ENCODE measurements around the gene JARID2. TPM values are rescaled to one million over a fixed set of nuclear protein-coding genes. Genes with fewer than 3 reads are reported as not detected.

Gene JARID2
- total RNA-seq, 1 donor from 2014 or later, result 38.9 TPM

- Histone ChIP-seq H3K9ac (no peak overlapping the region), H4K20me1 (ENCODE audit: low read depth) (peaks cover 100% of the 10 kb centered on the region), H3K4me2 (peak overlapping the region; percentile 19), H2AFZ (replicated peaks) (no peak overlapping the region), H3F3A (ENCODE audit: low read depth) (peaks cover 29% of the 10 kb centered on the region), H3K4me3 (no peak overlapping the region), H3K79me2 (ENCODE audit: low read depth) (peaks cover 100% of the 10 kb centered on the region), H3K27ac (no peak overlapping the region), H3K4me1 (peaks cover 42% of the 10 kb centered on the region), H3K27me3 (no peaks in the 10 kb centered on the region), H3K9me3 (ENCODE audit: low read depth) (no peaks in the 10 kb centered on the region), H3K36me3 (no peaks in the 10 kb centered on the region)
- no peak for DNase-seq (ENCODE audit: low spot score)
- peaks cover 91% of the 10 kb centered on the region for H3K4me1 Mint-ChIP-seq
- peaks cover 2% of the 10 kb centered on the region for H3K27me3 Mint-ChIP-seq (ENCODE audit: insufficient read depth, low read depth)
- peak overlapping the region; percentile 8 for H3K27ac Mint-ChIP-seq
- H3K9me3 Mint-ChIP-seq, result no peaks in the 10 kb centered on the region
- H3K36me3 Mint-ChIP-seq, result peaks cover 13% of the 10 kb centered on the region
- H3K4me3 Mint-ChIP-seq, result no peak overlapping the region
- TF ChIP-seq, protein P1, sequence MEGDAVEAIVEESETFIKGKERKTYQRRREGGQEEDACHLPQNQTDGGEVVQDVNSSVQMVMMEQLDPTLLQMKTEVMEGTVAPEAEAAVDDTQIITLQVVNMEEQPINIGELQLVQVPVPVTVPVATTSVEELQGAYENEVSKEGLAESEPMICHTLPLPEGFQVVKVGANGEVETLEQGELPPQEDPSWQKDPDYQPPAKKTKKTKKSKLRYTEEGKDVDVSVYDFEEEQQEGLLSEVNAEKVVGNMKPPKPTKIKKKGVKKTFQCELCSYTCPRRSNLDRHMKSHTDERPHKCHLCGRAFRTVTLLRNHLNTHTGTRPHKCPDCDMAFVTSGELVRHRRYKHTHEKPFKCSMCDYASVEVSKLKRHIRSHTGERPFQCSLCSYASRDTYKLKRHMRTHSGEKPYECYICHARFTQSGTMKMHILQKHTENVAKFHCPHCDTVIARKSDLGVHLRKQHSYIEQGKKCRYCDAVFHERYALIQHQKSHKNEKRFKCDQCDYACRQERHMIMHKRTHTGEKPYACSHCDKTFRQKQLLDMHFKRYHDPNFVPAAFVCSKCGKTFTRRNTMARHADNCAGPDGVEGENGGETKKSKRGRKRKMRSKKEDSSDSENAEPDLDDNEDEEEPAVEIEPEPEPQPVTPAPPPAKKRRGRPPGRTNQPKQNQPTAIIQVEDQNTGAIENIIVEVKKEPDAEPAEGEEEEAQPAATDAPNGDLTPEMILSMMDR (IDR thresholded peaks at IDR 0.05), result no peak
- no peak for TF ChIP-seq EZH2 (IDR thresholded peaks at IDR 0.05)
- TF ChIP-seq EZH2phosphoT487 (IDR thresholded peaks at IDR 0.05), result no peak
Observed at GRCh38 chr6:15255909-15256395, 10.1 kb downstream of the JARID2 start.

DNA sequence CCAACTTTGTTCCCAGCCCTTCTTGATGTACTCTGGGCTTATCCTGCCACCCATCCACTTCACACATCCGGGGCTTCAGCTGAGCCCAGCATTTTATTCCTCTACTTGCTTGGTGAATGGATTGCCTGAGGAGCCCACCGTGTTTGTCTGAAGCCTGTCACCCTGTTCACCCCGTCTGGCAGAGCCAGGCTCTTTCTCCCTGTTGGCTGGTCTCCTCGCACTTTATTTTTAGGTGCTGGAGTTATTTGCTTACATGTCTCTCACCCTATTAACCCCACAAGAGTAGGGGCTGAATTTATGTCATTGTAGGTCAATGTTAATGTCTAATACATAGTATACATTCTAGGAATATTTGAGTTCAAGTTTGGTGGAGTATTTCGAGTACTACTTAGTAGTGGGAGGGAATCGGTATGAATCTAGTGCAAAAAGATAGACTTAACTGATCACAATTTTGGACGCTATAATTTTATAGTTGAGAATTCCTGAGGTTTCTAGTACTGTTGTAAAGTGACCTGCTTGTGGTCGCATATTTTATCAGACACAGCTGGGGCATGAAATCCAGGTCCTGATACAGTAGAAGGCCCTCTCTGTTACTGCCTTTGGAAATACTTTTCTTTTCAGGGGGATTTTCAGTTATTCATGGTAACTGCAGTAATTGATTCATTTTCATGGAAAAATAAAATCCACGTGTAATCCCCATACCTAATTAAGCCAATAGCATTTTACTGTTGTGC is 10.8 kb downstream of the JARID2 start:
- DNase-seq (ENCODE audit: low spot score), result no peak
- H3F3A ChIP-seq (ENCODE audit: low read depth), result peaks cover 30% of the 10 kb centered on the region
- H4K20me1 ChIP-seq (ENCODE audit: low read depth), result peaks cover 100% of the 10 kb centered on the region
- peaks cover 85% of the 10 kb centered on the region for H3K4me1 Mint-ChIP-seq
- no peaks in the 10 kb centered on the region for H3K9me3 ChIP-seq (ENCODE audit: low read depth)
- H3K79me2 ChIP-seq (ENCODE audit: low read depth), result peaks cover 100% of the 10 kb centered on the region
- no peak overlapping the region for H3K27ac ChIP-seq
- no peak overlapping the region for H3K4me2 ChIP-seq
- no peak overlapping the region for H3K4me3 Mint-ChIP-seq
- no peak overlapping the region for H2AFZ ChIP-seq (replicated peaks)
- no peak for TF ChIP-seq EZH2 (IDR thresholded peaks at IDR 0.05)
- TF ChIP-seq EZH2phosphoT487 (IDR thresholded peaks at IDR 0.05), result no peak
- TF ChIP-seq, protein P1 (IDR thresholded peaks at IDR 0.05), result no peak
- no peaks in the 10 kb centered on the region for H3K9me3 Mint-ChIP-seq
- H3K27me3 Mint-ChIP-seq (ENCODE audit: insufficient read depth, low read depth), result peaks cover 2% of the 10 kb centered on the region
- peaks cover 42% of the 10 kb centered on the region for H3K4me1 ChIP-seq
- no peaks in the 10 kb centered on the region for H3K36me3 ChIP-seq
- H3K27me3 ChIP-seq, result no peaks in the 10 kb centered on the region
- H3K9ac ChIP-seq, result no peak overlapping the region
- H3K4me3 ChIP-seq, result no peak overlapping the region
- H3K27ac Mint-ChIP-seq, result no peak overlapping the region
- H3K36me3 Mint-ChIP-seq, result peaks cover 10% of the 10 kb centered on the region

DNA sequence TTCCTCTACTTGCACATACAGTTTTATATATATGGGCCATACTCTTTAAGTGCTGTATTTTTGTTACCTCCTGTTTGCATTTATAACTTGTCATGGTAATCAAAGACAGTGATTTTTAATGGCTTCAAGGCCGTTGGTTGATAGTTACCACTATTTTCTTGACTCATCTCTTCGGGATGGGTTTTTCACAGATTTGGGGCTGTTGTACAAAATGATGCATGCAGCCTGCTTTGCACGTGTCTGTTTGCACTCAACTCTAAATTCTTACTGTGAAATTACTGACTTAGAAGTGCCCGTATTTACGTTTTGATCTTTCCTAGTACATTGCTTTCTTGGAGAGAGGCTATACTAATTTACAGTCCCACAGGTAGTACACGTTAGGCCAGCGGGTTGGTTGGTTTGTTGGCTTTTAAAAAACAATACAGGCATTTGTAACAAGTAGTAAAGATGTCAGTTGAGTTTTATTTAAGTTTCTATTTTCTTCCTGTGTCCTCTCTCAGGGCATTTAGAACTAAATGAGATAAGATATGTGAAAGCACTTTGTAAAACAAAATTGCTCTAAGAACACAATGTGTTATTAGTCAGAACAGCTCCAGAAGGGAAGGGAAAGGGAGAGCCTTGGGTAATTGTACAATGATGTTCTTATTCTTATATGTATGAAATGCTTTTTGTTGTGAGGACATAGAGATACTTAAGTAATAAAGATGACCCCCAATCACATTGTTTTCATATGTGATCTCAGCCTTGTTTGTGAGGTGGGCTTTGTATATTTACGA is 11.7 kb downstream of the JARID2 start:
- Histone ChIP-seq H4K20me1 (ENCODE audit: low read depth) (peaks cover 98% of the 10 kb centered on the region), H3K36me3 (no peaks in the 10 kb centered on the region), H3K4me2 (no peak overlapping the region), H3K27ac (no peak overlapping the region), H3K4me3 (no peak overlapping the region), H3F3A (ENCODE audit: low read depth) (peaks cover 30% of the 10 kb centered on the region), H3K79me2 (ENCODE audit: low read depth) (peaks cover 100% of the 10 kb centered on the region), H3K9ac (no peak overlapping the region), H2AFZ (replicated peaks) (no peak overlapping the region), H3K4me1 (peaks cover 36% of the 10 kb centered on the region), H3K27me3 (no peaks in the 10 kb centered on the region), H3K9me3 (ENCODE audit: low read depth) (no peaks in the 10 kb centered on the region)
- no peak for DNase-seq (ENCODE audit: low spot score)
- Mint-ChIP-seq H3K9me3 (no peaks in the 10 kb centered on the region), H3K27ac (no peak overlapping the region), H3K4me1 (peaks cover 80% of the 10 kb centered on the region), H3K27me3 (ENCODE audit: insufficient read depth, low read depth) (no peaks in the 10 kb centered on the region), H3K36me3 (peaks cover 13% of the 10 kb centered on the region), H3K4me3 (no peak overlapping the region)
- TF ChIP-seq, protein P1 (IDR thresholded peaks at IDR 0.05), result no peak
- TF ChIP-seq EZH2phosphoT487 (IDR thresholded peaks at IDR 0.05), result no peak
- no peak for TF ChIP-seq EZH2 (IDR thresholded peaks at IDR 0.05)
